ENCODE data around the gene MTG2.
A peak's percentile ranks its signal among the peaks of the same experiment; 100 is the strongest.

Gene MTG2

GRCh38 chr20:62225820-62226635 lies 43.2 kb downstream of the MTG2 start:
- DNase-seq, result peak; percentile 56
- no peak for TF ChIP-seq CTCF (IDR thresholded peaks at IDR 0.05; ENCODE audit: low read depth, low read length)
- Histone ChIP-seq H3K9me3 (ENCODE audit: severe bottlenecking) (no peaks in the 10 kb centered on the region), H3K4me3 (ENCODE audit: low read depth, low read length) (no peak overlapping the region), H3K27ac (no peak overlapping the region), H3K27me3 (ENCODE audit: insufficient read depth, low read depth, severe bottlenecking) (no peaks in the 10 kb centered on the region), H3K36me3 (no peaks in the 10 kb centered on the region)

DNA sequence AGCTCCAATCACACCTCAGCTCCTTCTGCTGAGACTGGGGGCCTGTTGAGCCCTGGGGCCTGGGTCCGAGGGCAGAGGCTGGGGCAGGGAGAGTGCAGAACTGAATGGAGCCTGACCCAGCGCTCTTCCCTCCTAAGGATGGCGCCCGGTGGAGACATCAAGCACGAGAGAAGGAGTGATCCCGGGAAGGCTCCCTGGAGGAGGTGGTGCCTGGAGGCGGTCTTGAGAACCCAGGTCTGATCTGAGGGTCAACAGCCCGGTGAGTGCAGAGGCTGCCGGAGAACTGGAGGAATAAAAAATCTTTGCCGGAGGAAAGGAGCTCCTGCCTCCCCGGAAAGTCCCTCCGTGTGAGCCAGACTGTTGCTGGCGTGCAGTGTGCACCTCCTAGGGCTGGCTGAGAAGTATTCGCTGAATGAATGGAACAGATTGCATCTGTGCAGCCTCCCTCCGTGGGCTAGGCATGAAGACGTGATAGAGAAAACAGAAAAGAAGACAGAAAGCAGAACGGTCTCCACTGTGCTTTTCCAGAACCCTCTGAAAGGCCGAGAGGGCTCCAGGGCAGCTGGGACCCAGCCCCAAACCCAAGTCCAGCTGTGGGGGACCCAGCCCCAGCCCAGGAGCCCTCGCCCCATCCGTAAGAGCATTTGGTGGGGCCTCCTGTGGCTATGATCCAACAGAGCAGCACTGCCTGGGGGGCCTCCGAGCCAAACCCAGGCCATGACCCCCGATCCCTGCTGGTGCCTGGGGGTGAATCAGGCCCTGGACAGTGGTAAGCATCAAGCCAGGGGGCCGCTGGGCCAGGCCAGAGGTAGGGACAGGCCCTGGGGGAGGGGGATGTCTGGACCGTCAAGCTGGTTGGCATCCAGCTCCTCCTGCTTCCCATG lies 44.1 kb downstream of the MTG2 start:
- no peak overlapping the region for H3K4me3 ChIP-seq (ENCODE audit: low read depth, low read length)
- H3K9me3 ChIP-seq (ENCODE audit: severe bottlenecking), result no peaks in the 10 kb centered on the region
- TF ChIP-seq CTCF (IDR thresholded peaks at IDR 0.05; ENCODE audit: low read depth, low read length), result no peak
- H3K36me3 ChIP-seq, result no peaks in the 10 kb centered on the region
- H3K27me3 ChIP-seq (ENCODE audit: insufficient read depth, low read depth, severe bottlenecking), result no peaks in the 10 kb centered on the region
- H3K27ac ChIP-seq, result peak overlapping the region; percentile 74
- DNase-seq, result no peak

- DNase-seq, result peak; percentile 49
- Histone ChIP-seq H3K27me3 (ENCODE audit: insufficient read depth, low read depth, severe bottlenecking) (no peaks in the 10 kb centered on the region), H3K27ac (peak overlapping the region; percentile 74), H3K4me3 (ENCODE audit: low read depth, low read length) (no peak overlapping the region), H3K36me3 (no peaks in the 10 kb centered on the region), H3K9me3 (ENCODE audit: severe bottlenecking) (no peaks in the 10 kb centered on the region)
- TF ChIP-seq CTCF (IDR thresholded peaks at IDR 0.05; ENCODE audit: low read depth, low read length), result no peak
These were observed 44.8 kb downstream of the MTG2 start for GRCh38 chr20:62227591-62227976.

DNA sequence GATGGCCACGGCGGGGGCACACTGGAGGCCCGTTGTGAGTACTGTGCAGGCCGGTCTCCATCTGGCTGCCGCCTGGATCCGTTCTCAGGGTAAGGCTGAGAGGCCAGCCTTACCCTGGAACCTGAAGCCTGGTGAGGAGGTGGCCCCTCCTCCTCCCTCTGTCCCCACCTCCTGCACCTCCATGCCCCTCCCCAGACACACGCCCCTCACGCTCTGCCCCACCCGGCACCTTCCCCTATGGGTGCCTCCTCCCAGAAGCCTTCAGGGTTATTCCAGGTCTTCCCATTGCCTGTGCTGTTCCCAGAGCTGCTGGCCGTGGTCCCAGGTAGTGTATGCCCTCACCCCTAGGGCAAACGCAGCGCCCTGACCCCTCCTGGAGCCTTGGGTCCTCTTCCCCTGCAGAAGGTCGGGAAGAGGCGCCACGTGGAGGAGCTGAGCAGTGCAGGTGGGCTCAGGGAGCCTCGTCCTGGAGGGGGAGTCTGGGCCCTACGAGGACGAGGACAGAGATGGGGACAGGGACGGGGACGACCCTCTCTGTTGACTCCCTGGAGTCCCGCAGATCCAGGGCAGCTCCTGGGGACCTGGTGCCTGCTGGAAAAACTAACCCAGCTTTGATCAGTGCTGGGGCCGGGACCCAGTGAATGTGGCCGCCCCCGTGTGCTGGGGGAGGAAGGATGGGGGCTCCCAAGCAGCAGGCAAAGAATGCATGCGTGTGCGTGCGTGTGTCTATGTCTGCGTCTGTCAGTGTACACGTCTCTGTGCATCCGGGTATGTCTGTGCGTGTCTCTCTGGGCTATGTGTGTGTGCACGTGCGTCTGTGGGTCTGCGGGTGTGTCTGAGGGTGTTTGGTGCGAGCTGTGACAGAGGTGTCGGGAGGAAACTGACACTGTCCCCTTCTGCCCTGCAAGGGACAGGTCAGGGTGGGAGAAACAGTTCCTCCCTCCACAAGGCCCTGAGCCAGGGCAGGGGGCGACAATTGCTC lies 45.4 kb downstream of the MTG2 start:
- no peaks in the 10 kb centered on the region for H3K9me3 ChIP-seq (ENCODE audit: severe bottlenecking)
- no peaks in the 10 kb centered on the region for H3K36me3 ChIP-seq
- peak overlapping the region; percentile 74 for H3K27ac ChIP-seq
- DNase-seq, result peak; percentile 86
- no peak overlapping the region for H3K4me3 ChIP-seq (ENCODE audit: low read depth, low read length)
- no peaks in the 10 kb centered on the region for H3K27me3 ChIP-seq (ENCODE audit: insufficient read depth, low read depth, severe bottlenecking)
- no peak for TF ChIP-seq CTCF (IDR thresholded peaks at IDR 0.05; ENCODE audit: low read depth, low read length)

GRCh38 chr20:62228982-62229545 lies 46.2 kb downstream of the MTG2 start:
- no peak for DNase-seq
- Histone ChIP-seq H3K27ac (no peak overlapping the region), H3K36me3 (no peaks in the 10 kb centered on the region), H3K27me3 (ENCODE audit: insufficient read depth, low read depth, severe bottlenecking) (no peaks in the 10 kb centered on the region), H3K9me3 (ENCODE audit: severe bottlenecking) (peaks cover 3% of the 10 kb centered on the region), H3K4me3 (ENCODE audit: low read depth, low read length) (no peak overlapping the region)
- TF ChIP-seq CTCF (IDR thresholded peaks at IDR 0.05; ENCODE audit: low read depth, low read length), result no peak

Measured in WERI-Rb-1 (cell line).